OCI-LY3 (cell line): ENCODE measurements around the gene IQGAP1.

Experiments
- CTCF ChIP-seq: fragments of 200-600, 300-600 bp; sonication (generic); IDR thresholded peaks from 2 replicates; pipeline ENCODE4 v1.5.1; 2014; ENCODE audit warnings: antibody characterized with exemption, low read length, low read depth
- EZH2phosphoT487 ChIP-seq: fragments of 200-600 bp; shearing (Covaris generic); IDR thresholded peaks from 2 replicates; pipeline ENCODE4 v1.6.1; 2018; ENCODE audit warnings: antibody characterized with exemption, mixed run types, low read depth

GRCh38 chr15:90531147-90531546, 143.1 kb downstream of the IQGAP1 start:
- TF ChIP-seq CTCF = no peak
- no peak for TF ChIP-seq EZH2phosphoT487
